ENCODE data around the gene IRX4. TPM values are rescaled to one million over a fixed set of nuclear protein-coding genes. Genes with fewer than 3 reads are reported as not detected.

Gene IRX4
- total RNA-seq (2022; extraction: Qiagen RNA extraction; ENCODE audit: low read depth), result 0.26 to 0.44 TPM (median 0.38 TPM) in 5 replicates

GRCh38 chr5:1882337-1883119 lies at the start of gene IRX4:
TSS of gene IRX4 (minus strand) at chr5:1882925. CDS start at chr5:1882647, 278 bp downstream.

Other genes with a start within 250 kb of the IRX4 start
- gene MRPL36, start 83.1 kb downstream of the IRX4 start, total RNA-seq (2022; extraction: Qiagen RNA extraction; ENCODE audit: low read depth), result 97.9 to 135 TPM (median 120 TPM) in 5 replicates
- gene NDUFS6, start 81.5 kb downstream of the IRX4 start, total RNA-seq (2022; extraction: Qiagen RNA extraction; ENCODE audit: low read depth), result 109 to 142 TPM (median 125 TPM) in 5 replicates

Measured in A549 treated with RU486 at 1 μM for 4 hours (cell line).